HCT116 (cell line): ENCODE results near the gene MSH6. TPM values are rescaled to one million over a fixed set of nuclear protein-coding genes. Genes with fewer than 3 reads are reported as not detected.

Experiments
- ATAC-seq: fragments of 200-7000 bp; cut with Tn5 transposase; 2 replicates; pipeline ENCODE4 v1.9.1; 2020; ENCODE audit warnings: mild to moderate bottlenecking, moderate library complexity
- BruUV-seq: library from RNA; stranded (reverse); fragments of 400-500 nt; replicated peaks from 2 replicates; lab custom pipeline; 2021; lab: Mats Ljungman, UMichigan
- CTCF ChIA-PET: fragments of 300-600 bp; sonication (Branson Sonifier 250); formaldehyde crosslinking; loops from one replicate; lab custom pipeline; 2021; ENCODE audit warnings: antibody characterized with exemption; lab: Charles Lee
- POLR2A ChIA-PET: fragments of 300-600, 350-600 bp; sonication (Branson Sonifier 250); formaldehyde crosslinking; loops from one replicate; lab custom pipeline; 2021; ENCODE audit warnings: antibody characterized with exemption; lab: Charles Lee
- RAD21 ChIA-PET, 2 experiments: fragments of 300-600 bp; sonication (Branson Sonifier 250); formaldehyde crosslinking; loops; one replicate each; lab custom pipeline; 2023; ENCODE audit warnings: low total read pairs in 2 of 2; ENCODE audit not compliant: uncharacterized antibody in 2 of 2, unreplicated experiment in 2 of 2, low non-redundant PET in 1 of 2; lab: Charles Lee
- DNase-seq: peaks from one replicate; pipeline ENCODE4 v3.0.0-alpha.2; 2010; ENCODE audit warnings: low read depth, low spot score
- H2AFZ ChIP-seq: fragments of 200-600 bp; shearing (Covaris generic), sonication (generic); 2 replicates; pipeline ENCODE4 v1.6.1; 2017; ENCODE audit warnings: low read depth, mixed run types, mixed read lengths, antibody characterized with exemption, low read length; ENCODE audit not compliant: poor library complexity, severe bottlenecking
- H3K27ac ChIP-seq: 2 replicates; pipeline ENCODE4 v1.5.1; 2012; ENCODE audit warnings: low read depth, low read length
- H3K27me3 ChIP-seq: fragments of 200-600 bp; sonication (generic); 2 replicates; pipeline ENCODE4 v1.6.1; 2016; ENCODE audit warnings: mixed run types, low read length, mixed read lengths; ENCODE audit not compliant: insufficient read depth
- H3K36me3 ChIP-seq, 2 experiments: fragments of 200-500 bp in 1 of 2; fragments of 200-600 bp in 1 of 2; sonication (Bioruptor generic) in 1 of 2; sonication (generic) in 1 of 2; 2 replicates each; pipeline versions ENCODE4 v1.5.1 to v1.6.1; 2014 to 2016; ENCODE audit warnings: low read length in 2 of 2, inconsistent platforms in 1 of 2, mixed read lengths in 1 of 2, mixed run types in 1 of 2; ENCODE audit not compliant: insufficient read depth in 2 of 2, control insufficient read depth in 1 of 2
- H3K4me1 ChIP-seq, 2 experiments: fragments of 200-600 bp in 1 of 2; sonication (generic) in 1 of 2; 2 replicates each; pipeline versions ENCODE4 v1.5.1 to v1.6.1; 2012 to 2017; ENCODE audit warnings: low read length in 2 of 2, inconsistent platforms in 1 of 2, mild to moderate bottlenecking in 1 of 2, mixed read lengths in 1 of 2, mixed run types in 1 of 2, moderate library complexity in 1 of 2; ENCODE audit not compliant: insufficient read depth in 2 of 2, control insufficient read depth in 1 of 2
- H3K4me2 ChIP-seq: fragments of 200-600 bp; sonication (generic); 2 replicates; pipeline ENCODE4 v1.6.1; 2017; ENCODE audit warnings: mixed run types, low read length, mixed read lengths
- H3K4me3 ChIP-seq, 2 experiments: fragments of 200-600 bp in 1 of 2; sonication (generic) in 1 of 2; replicated peaks in 1 of 2; 2 replicates each; pipeline ENCODE4 v1.5.1; 2011 to 2016; ENCODE audit warnings: low read length in 2 of 2, control low read depth in 1 of 2, low read depth in 1 of 2, mild to moderate bottlenecking in 1 of 2, mixed read lengths in 1 of 2, mixed run types in 1 of 2
- H3K79me2 ChIP-seq: fragments of 200-600 bp; sonication (generic); 2 replicates; pipeline ENCODE4 v1.6.1; 2017; ENCODE audit warnings: mild to moderate bottlenecking, mixed run types, low read length, moderate library complexity, mixed read lengths; ENCODE audit not compliant: insufficient read depth
- H3K9ac ChIP-seq: fragments of 200-600 bp; sonication (generic); 2 replicates; pipeline ENCODE4 v1.6.1; 2016; ENCODE audit warnings: low read length, mixed read lengths
- H3K9me2 ChIP-seq: fragments of 200-600 bp; sonication (generic), shearing (Covaris generic); 2 replicates; pipeline ENCODE4 v1.6.1; 2017; ENCODE audit warnings: mixed run types, mild to moderate bottlenecking, moderate library complexity; ENCODE audit not compliant: insufficient read depth
- H3K9me3 ChIP-seq, 2 experiments: fragments of 200-500 bp in 1 of 2; fragments of 200-600 bp in 1 of 2; sonication (Bioruptor generic) in 1 of 2; sonication (generic) in 1 of 2; 2 replicates each; pipeline ENCODE4 v1.6.1; 2014 to 2017; ENCODE audit warnings: low read length in 2 of 2, mixed read lengths in 2 of 2, inconsistent platforms in 1 of 2, low read depth in 1 of 2, mild to moderate bottlenecking in 1 of 2, mixed run types in 1 of 2, moderate library complexity in 1 of 2; ENCODE audit not compliant: control insufficient read depth in 1 of 2, insufficient read depth in 1 of 2
- H4K20me1 ChIP-seq: fragments of 200-600 bp; sonication (generic), shearing (Covaris generic); 2 replicates; pipeline ENCODE4 v1.6.1; 2017; ENCODE audit warnings: mixed run types, mild to moderate bottlenecking, moderate library complexity; ENCODE audit not compliant: insufficient read depth
- CBX3 ChIP-seq: IDR thresholded peaks from 2 replicates; pipeline ENCODE4 v1.6.1; 2012; ENCODE audit warnings: low read depth
- CEBPB ChIP-seq: IDR thresholded peaks from 2 replicates; pipeline ENCODE4 v1.6.1; 2012; ENCODE audit warnings: low read depth
- CTCF ChIP-seq, 3 experiments: fragments of 200-600 bp in 1 of 3; sonication (generic) in 1 of 3; IDR thresholded peaks in 2 of 3; conservative IDR thresholded peaks in 1 of 3; 2 replicates each; pipeline ENCODE4 v1.5.1; 2012 to 2017; ENCODE audit warnings: low read depth in 2 of 3, low read length in 2 of 3, antibody characterized with exemption in 1 of 3, borderline replicate concordance in 1 of 3, control low read depth in 1 of 3, mild to moderate bottlenecking in 1 of 3, mixed read lengths in 1 of 3, mixed run types in 1 of 3, moderate library complexity in 1 of 3; ENCODE audit not compliant: insufficient read depth in 1 of 3
- EGR1 ChIP-seq: IDR thresholded peaks from 2 replicates; pipeline ENCODE4 v1.6.1; 2012; ENCODE audit warnings: low read depth
- ELF1 ChIP-seq: IDR thresholded peaks from 2 replicates; pipeline ENCODE4 v1.6.1; 2012; ENCODE audit warnings: low read depth, borderline replicate concordance
- EZH2 ChIP-seq: fragments of 200-600 bp; sonication (generic); IDR thresholded peaks from 2 replicates; pipeline ENCODE4 v1.6.1; 2017; ENCODE audit warnings: antibody characterized with exemption, mixed run types
- EZH2phosphoT487 ChIP-seq: fragments of 200-600 bp; IDR thresholded peaks from 2 replicates; pipeline ENCODE4 v1.6.1; 2018; ENCODE audit warnings: antibody characterized with exemption, borderline replicate concordance
- JUND ChIP-seq: IDR thresholded peaks from 2 replicates; pipeline ENCODE4 v1.6.1; 2012
- MAX ChIP-seq: IDR thresholded peaks from 2 replicates; pipeline ENCODE4 v1.6.1; 2012
- POLR2A ChIP-seq: IDR thresholded peaks from 2 replicates; pipeline ENCODE4 v1.7.0; 2011; ENCODE audit warnings: borderline replicate concordance; ENCODE audit not compliant: insufficient read depth, insufficient read length; ENCODE audit errors: extremely low read depth
- POLR2AphosphoS5 ChIP-seq: IDR thresholded peaks from 2 replicates; pipeline ENCODE4 v1.6.1; 2011; ENCODE audit warnings: mild to moderate bottlenecking, low read depth, low read length, moderate library complexity
- REST ChIP-seq: IDR thresholded peaks from 2 replicates; pipeline ENCODE4 v1.6.1; 2012; ENCODE audit warnings: low read depth
- SIN3A ChIP-seq: IDR thresholded peaks from 2 replicates; pipeline ENCODE4 v1.6.1; 2012; ENCODE audit warnings: low read depth
- SRF ChIP-seq: IDR thresholded peaks from 2 replicates; pipeline ENCODE4 v1.6.1; 2012; ENCODE audit warnings: low read depth
- TCF7L2 ChIP-seq: IDR thresholded peaks from 2 replicates; pipeline ENCODE4 v1.7.0; 2011; ENCODE audit warnings: borderline replicate concordance, inconsistent platforms; ENCODE audit not compliant: insufficient read depth, insufficient read length; ENCODE audit errors: extremely low read depth
- YY1 ChIP-seq: IDR thresholded peaks from 2 replicates; pipeline ENCODE4 v1.6.1; 2011; ENCODE audit warnings: low read length, low read depth, moderate library complexity, mild to moderate bottlenecking; ENCODE audit not compliant: insufficient replicate concordance; ENCODE audit errors: extremely low read depth
- ZFX ChIP-seq: fragments of 450-650 bp; IDR thresholded peaks from 2 replicates; pipeline ENCODE4 v1.6.1; 2017
- ZNF274 ChIP-seq: fragments of 200-500 bp; sonication (Bioruptor generic); IDR thresholded peaks from 2 replicates; pipeline ENCODE4 v1.6.1; 2014; ENCODE audit warnings: mild to moderate bottlenecking, low read depth, low read length, inconsistent platforms
- intact Hi-C: fragments of 100-400 bp; cut with micrococcal nuclease; formaldehyde crosslinking; loops from 2 replicates; pipeline ENCODE4 v1.10.0; 2022
- total RNA-seq: library from RNA; stranded (reverse); gene quantifications from one replicate; pipeline ENCODE4 v1.2.1, GENCODE V29; 2021; ENCODE audit not compliant: unreplicated experiment
- TF ChIP-seq, protein P1 (sequence below): IDR thresholded peaks from 2 replicates; pipeline ENCODE4 v1.6.1; 2012

Gene MSH6
- total RNA-seq, 1 experiment from 2014 or later, result 71.2 TPM

GRCh38 chr2:47850198-47850597, 67.3 kb downstream of the MSH6 start:
- no TSS peak for BruUV-seq

More at GRCh38 chr2:47850198-47850597, 67.3 kb downstream of the MSH6 start:
- ATAC-seq (no peak), DNase-seq (no peak)
- Histone ChIP-seq H2AFZ (no peak overlapping the region), H3K9ac (no peak overlapping the region), H3K27me3 (no peaks in the 10 kb centered on the region), H4K20me1 (0 out of 2 replicates have a peak, but pooled peaks cover 4% of the 10 kb centered on the region), H3K4me1 (no peaks in the 10 kb centered on the region), H3K9me2 (no peaks in the 10 kb centered on the region), H3K9me3 (no peaks in the 10 kb centered on the region), H3K79me2 (peaks cover 75% of the 10 kb centered on the region), H3K27ac (no peak overlapping the region), H3K36me3 (no peaks in the 10 kb centered on the region), H3K4me2 (no peak overlapping the region), H3K4me3 (no peak overlapping the region)
- ChIA-PET POLR2A (no interaction called here), RAD21 (no interaction called here), CTCF (interaction anchor here (1.4 kb wide), 1 partner anchor 8 kb away, joined by 4 read pairs; no protein-coding TSS in a partner anchor)
- no peak for TF ChIP-seq ELF1
- no peak for TF ChIP-seq ZNF274
- no peak for TF ChIP-seq CTCF (IDR thresholded peaks at IDR 0.05 in 2 of 3, conservative IDR thresholded peaks at IDR 0.05 in 1 of 3; ENCODE audit: borderline replicate concordance in 1 of 3, insufficient read depth in 1 of 3, low read depth in 2 of 3, low read length in 2 of 3)
- TF ChIP-seq CBX3, result no peak
- no peak for TF ChIP-seq TCF7L2
- TF ChIP-seq REST, result no peak
- TF ChIP-seq ZFX, result no peak
- no peak for TF ChIP-seq SRF
- no peak for TF ChIP-seq EZH2phosphoT487
- TF ChIP-seq EGR1, result no peak
- TF ChIP-seq MAX, result no peak
- no peak for TF ChIP-seq POLR2A
- TF ChIP-seq CEBPB, result no peak
- TF ChIP-seq POLR2AphosphoS5, result no peak
- TF ChIP-seq YY1, result no peak
- TF ChIP-seq, protein P1, sequence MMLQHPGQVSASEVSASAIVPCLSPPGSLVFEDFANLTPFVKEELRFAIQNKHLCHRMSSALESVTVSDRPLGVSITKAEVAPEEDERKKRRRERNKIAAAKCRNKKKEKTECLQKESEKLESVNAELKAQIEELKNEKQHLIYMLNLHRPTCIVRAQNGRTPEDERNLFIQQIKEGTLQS, result no peak
- TF ChIP-seq SIN3A, result no peak
- no peak for TF ChIP-seq JUND
- TF ChIP-seq EZH2, result no peak
- intact Hi-C loops, result no loop called here
